Measurements from ENCODE around the gene LIN37.

GRCh38 chr19:35755131-35755549 lies 6.8 kb downstream of the LIN37 start:
- TF ChIP-seq CTCF (IDR thresholded peaks at IDR 0.05) (no peak), POLR2A (IDR thresholded peaks at IDR 0.05) (no peak)

Data from right lobe of liver (tissue), 4 donors.